ENCODE results near the gene CCDC188.

The CCDC188 gene

DNA sequence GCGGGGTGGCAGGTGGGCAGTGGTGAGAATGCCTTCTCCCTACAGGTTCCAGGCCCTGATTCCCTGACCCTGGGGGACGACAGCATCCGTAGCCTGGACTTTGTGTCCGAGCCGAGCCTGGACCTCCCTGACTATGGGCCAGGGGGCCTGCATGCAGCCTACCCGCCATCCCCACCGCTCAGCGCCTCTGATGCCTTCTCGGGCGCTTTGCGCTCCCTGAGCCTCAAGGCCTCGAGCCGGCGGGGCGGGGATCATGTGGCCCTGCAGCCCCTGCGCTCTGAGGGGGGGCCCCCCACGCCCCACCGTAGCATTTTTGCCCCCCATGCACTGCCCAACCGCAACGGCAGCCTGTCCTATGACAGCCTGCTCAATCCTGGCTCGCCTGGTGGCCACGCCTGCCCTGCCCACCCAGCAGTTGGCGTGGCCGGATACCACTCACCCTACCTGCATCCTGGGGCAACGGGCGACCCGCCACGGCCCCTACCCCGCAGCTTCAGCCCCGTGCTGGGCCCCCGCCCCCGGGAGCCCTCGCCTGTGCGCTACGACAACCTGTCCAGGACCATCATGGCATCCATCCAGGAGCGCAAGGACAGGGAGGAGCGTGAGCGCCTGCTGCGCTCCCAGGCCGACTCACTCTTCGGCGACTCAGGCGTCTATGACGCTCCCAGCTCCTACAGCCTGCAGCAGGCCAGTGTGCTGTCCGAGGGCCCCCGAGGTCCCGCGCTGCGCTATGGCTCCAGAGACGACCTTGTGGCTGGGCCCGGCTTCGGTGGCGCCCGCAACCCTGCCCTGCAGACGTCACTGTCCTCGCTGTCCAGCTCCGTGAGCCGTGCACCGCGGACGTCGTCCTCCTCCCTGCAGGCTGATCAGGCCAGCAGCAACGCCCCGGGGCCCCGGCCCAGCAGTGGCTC, 7.9 kb downstream of the CCDC188 start:
- no peak overlapping the region for H3K4me3 ChIP-seq (ENCODE audit: low read length)
- DNase-seq (ENCODE audit: low read depth), result no peak
- TF ChIP-seq, protein P1, sequence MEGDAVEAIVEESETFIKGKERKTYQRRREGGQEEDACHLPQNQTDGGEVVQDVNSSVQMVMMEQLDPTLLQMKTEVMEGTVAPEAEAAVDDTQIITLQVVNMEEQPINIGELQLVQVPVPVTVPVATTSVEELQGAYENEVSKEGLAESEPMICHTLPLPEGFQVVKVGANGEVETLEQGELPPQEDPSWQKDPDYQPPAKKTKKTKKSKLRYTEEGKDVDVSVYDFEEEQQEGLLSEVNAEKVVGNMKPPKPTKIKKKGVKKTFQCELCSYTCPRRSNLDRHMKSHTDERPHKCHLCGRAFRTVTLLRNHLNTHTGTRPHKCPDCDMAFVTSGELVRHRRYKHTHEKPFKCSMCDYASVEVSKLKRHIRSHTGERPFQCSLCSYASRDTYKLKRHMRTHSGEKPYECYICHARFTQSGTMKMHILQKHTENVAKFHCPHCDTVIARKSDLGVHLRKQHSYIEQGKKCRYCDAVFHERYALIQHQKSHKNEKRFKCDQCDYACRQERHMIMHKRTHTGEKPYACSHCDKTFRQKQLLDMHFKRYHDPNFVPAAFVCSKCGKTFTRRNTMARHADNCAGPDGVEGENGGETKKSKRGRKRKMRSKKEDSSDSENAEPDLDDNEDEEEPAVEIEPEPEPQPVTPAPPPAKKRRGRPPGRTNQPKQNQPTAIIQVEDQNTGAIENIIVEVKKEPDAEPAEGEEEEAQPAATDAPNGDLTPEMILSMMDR (conservative IDR thresholded peaks at IDR 0.05; ENCODE audit: low read depth, low read length), result no peak

GRCh38 chr22:20141186-20142077, 9.4 kb downstream of the CCDC188 start:
- peak; percentile 43 for DNase-seq (ENCODE audit: low read depth)
- no peak overlapping the region for H3K4me3 ChIP-seq (ENCODE audit: low read length)
- TF ChIP-seq, protein P1 (conservative IDR thresholded peaks at IDR 0.05; ENCODE audit: low read depth, low read length), result no peak

- H3K4me3 ChIP-seq (ENCODE audit: low read length), result no peak overlapping the region
- TF ChIP-seq, protein P1 (conservative IDR thresholded peaks at IDR 0.05; ENCODE audit: low read depth, low read length), result no peak
- no peak for DNase-seq (ENCODE audit: low read depth)
Measured at GRCh38 chr22:20140521-20140964, 10.3 kb downstream of the CCDC188 start.

- TF ChIP-seq, protein P1 (conservative IDR thresholded peaks at IDR 0.05; ENCODE audit: low read depth, low read length), result no peak
- no peak overlapping the region for H3K4me3 ChIP-seq (ENCODE audit: low read length)
- no peak for DNase-seq (ENCODE audit: low read depth)
Measured at GRCh38 chr22:20140107-20140445, 10.8 kb downstream of the CCDC188 start.

- DNase-seq (ENCODE audit: low read depth), result no peak
- TF ChIP-seq, protein P1 (conservative IDR thresholded peaks at IDR 0.05; ENCODE audit: low read depth, low read length), result no peak
- no peak overlapping the region for H3K4me3 ChIP-seq (ENCODE audit: low read length)
Measured at GRCh38 chr22:20139391-20140106, 11.3 kb downstream of the CCDC188 start.

GRCh38 chr22:20138868-20139267, 12.0 kb downstream of the CCDC188 start:
- H3K4me3 ChIP-seq (ENCODE audit: low read length), result no peak overlapping the region
- TF ChIP-seq, protein P1 (conservative IDR thresholded peaks at IDR 0.05; ENCODE audit: low read depth, low read length), result no peak
- DNase-seq (ENCODE audit: low read depth), result no peak
